IMR-90 (cell line): Measurements from ENCODE around the gene PGGHG.

Experiments used
- BHLHE40 ChIP-seq: fragments of 150-350 bp; IDR thresholded peaks from 2 replicates; pipeline ENCODE4 v1.6.1; 2016; ENCODE audit warnings: mild to moderate bottlenecking, low read depth, low read length
- CEBPB ChIP-seq: IDR thresholded peaks from 2 replicates; pipeline ENCODE4 v1.6.1; 2012; ENCODE audit warnings: low read depth, low read length, improper control_type of control experiment
- FOS ChIP-seq: fragments of 150-350 bp; IDR thresholded peaks from 2 replicates; pipeline ENCODE4 v1.6.1; 2016; ENCODE audit warnings: low read depth, low read length
- MAFK ChIP-seq: IDR thresholded peaks from 2 replicates; pipeline ENCODE4 v1.6.1; 2012; ENCODE audit warnings: low read depth, low read length, improper control_type of control experiment
- MAZ ChIP-seq: IDR thresholded peaks from 2 replicates; pipeline ENCODE4 v1.6.1; 2012; ENCODE audit warnings: low read depth, mild to moderate bottlenecking, low read length, improper control_type of control experiment, moderate library complexity, borderline replicate concordance
- NFE2L2 ChIP-seq: fragments of 150-350 bp; IDR thresholded peaks from 2 replicates; pipeline ENCODE4 v1.6.1; 2016; ENCODE audit warnings: low read depth, mild to moderate bottlenecking, low read length
- POLR2A ChIP-seq: IDR thresholded peaks from 2 replicates; pipeline ENCODE4 v1.6.1; 2012; ENCODE audit warnings: mild to moderate bottlenecking, low read depth, low read length
- RAD21 ChIP-seq: IDR thresholded peaks from 2 replicates; pipeline ENCODE4 v1.6.1; 2012; ENCODE audit warnings: low read length, improper control_type of control experiment
- RCOR1 ChIP-seq: IDR thresholded peaks from 2 replicates; pipeline ENCODE4 v1.6.1; 2012; ENCODE audit warnings: mild to moderate bottlenecking, low read length, improper control_type of control experiment; ENCODE audit not compliant: insufficient replicate concordance
- RFX5 ChIP-seq: IDR thresholded peaks from 2 replicates; pipeline ENCODE4 v1.8.0; 2012; ENCODE audit warnings: low read depth, mild to moderate bottlenecking, low read length, moderate library complexity
- SMC3 ChIP-seq: fragments of 150-350 bp; IDR thresholded peaks from 2 replicates; pipeline ENCODE4 v1.6.1; 2016; ENCODE audit warnings: low read depth, mild to moderate bottlenecking, antibody characterized with exemption, low read length, moderate library complexity
- USF2 ChIP-seq: fragments of 150-350 bp; IDR thresholded peaks from 2 replicates; pipeline ENCODE4 v1.6.1; 2017; ENCODE audit warnings: mild to moderate bottlenecking, antibody characterized with exemption, low read length, low read depth
- TF ChIP-seq, protein P1 (sequence below): conservative IDR thresholded peaks from 2 replicates; pipeline ENCODE4 v1.5.1; 2012; ENCODE audit warnings: mild to moderate bottlenecking, low read depth, low read length, improper control_type of control experiment
- TF ChIP-seq, protein P2 (sequence below): fragments of 150-350 bp; IDR thresholded peaks from 2 replicates; pipeline ENCODE4 v1.6.1; 2016; ENCODE audit warnings: low read depth, mild to moderate bottlenecking, low read length, moderate library complexity, borderline replicate concordance

DNA sequence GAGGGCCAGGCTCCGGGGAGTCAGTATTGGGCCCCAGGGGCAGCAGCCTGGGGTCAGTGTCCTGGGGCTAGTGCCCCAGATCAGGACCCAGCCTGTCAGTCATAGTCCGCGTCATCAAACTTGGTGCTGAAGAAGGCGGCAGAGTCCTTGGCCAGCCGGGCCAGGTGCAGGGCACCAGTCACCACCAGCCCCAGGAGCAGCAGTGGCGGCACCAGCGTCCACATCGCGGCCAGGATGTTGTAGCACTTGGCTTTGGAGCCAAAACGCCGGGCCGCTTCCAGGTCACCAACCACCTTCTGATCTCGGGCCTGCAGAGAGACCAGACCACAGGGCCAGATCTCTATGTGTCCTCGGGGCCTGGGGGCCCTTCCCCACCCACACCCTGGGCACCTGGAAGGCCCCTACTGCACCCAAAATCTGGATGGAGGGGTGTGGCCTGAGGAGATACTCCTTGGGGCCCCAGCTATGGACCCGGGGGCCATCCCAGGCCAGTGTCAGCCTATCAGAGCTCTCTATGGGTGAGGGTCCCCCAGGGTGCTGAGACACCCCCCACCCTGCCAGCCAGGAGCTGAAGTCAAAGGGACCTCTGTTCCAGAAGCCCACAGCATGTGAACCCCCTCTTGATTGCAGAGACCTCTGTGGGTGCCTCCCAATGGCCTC lies 9.6 kb downstream of the PGGHG start:
- TF ChIP-seq, protein P1, sequence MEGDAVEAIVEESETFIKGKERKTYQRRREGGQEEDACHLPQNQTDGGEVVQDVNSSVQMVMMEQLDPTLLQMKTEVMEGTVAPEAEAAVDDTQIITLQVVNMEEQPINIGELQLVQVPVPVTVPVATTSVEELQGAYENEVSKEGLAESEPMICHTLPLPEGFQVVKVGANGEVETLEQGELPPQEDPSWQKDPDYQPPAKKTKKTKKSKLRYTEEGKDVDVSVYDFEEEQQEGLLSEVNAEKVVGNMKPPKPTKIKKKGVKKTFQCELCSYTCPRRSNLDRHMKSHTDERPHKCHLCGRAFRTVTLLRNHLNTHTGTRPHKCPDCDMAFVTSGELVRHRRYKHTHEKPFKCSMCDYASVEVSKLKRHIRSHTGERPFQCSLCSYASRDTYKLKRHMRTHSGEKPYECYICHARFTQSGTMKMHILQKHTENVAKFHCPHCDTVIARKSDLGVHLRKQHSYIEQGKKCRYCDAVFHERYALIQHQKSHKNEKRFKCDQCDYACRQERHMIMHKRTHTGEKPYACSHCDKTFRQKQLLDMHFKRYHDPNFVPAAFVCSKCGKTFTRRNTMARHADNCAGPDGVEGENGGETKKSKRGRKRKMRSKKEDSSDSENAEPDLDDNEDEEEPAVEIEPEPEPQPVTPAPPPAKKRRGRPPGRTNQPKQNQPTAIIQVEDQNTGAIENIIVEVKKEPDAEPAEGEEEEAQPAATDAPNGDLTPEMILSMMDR, result no peak
- TF ChIP-seq POLR2A (no peak), RFX5 (no peak), CEBPB (no peak), FOS (no peak), USF2 (no peak), RAD21 (no peak), MAZ (no peak), RCOR1 (no peak), MAFK (no peak), NFE2L2 (no peak), BHLHE40 (no peak), SMC3 (no peak)
- TF ChIP-seq, protein P2, sequence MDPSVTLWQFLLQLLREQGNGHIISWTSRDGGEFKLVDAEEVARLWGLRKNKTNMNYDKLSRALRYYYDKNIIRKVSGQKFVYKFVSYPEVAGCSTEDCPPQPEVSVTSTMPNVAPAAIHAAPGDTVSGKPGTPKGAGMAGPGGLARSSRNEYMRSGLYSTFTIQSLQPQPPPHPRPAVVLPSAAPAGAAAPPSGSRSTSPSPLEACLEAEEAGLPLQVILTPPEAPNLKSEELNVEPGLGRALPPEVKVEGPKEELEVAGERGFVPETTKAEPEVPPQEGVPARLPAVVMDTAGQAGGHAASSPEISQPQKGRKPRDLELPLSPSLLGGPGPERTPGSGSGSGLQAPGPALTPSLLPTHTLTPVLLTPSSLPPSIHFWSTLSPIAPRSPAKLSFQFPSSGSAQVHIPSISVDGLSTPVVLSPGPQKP, result no peak
